ENCODE measurements around the gene FILIP1.

FILIP1 gene

GRCh38 chr6:75288023-75288422 lies 205.6 kb downstream of the FILIP1 start:
- no peak for DNase-seq

GRCh38 chr6:75287424-75287823 lies 206.2 kb downstream of the FILIP1 start:
- DNase-seq, result no peak

GRCh38 chr6:75286955-75287354 lies 206.6 kb downstream of the FILIP1 start:
- no peak for DNase-seq

- DNase-seq, result no peak
These were observed 208.3 kb downstream of the FILIP1 start for GRCh38 chr6:75285283-75285639.

- peak; percentile 88 for DNase-seq
These were observed 208.8 kb downstream of the FILIP1 start, which contains the start of gene TMEM30A for GRCh38 chr6:75284632-75285282. TMEM30A (minus strand) TSS chr6:75284792; CDS start chr6:75284638, 154 bp downstream.

- DNase-seq, result no peak
These were observed 209.5 kb downstream of the FILIP1 start for GRCh38 chr6:75283907-75284631.

- DNase-seq, result no peak
These were observed 210.9 kb downstream of the FILIP1 start for GRCh38 chr6:75282706-75283105.

GRCh38 chr6:75281653-75282052 lies 211.9 kb downstream of the FILIP1 start:
- DNase-seq, result no peak

- no peak for DNase-seq
These were observed 213.3 kb downstream of the FILIP1 start for GRCh38 chr6:75280131-75280855.

- no peak for DNase-seq
These were observed 214.2 kb downstream of the FILIP1 start for GRCh38 chr6:75279418-75279817.

- no peak for DNase-seq
These were observed 215.0 kb downstream of the FILIP1 start for GRCh38 chr6:75278474-75279077.

- no peak for DNase-seq
These were observed 218.5 kb downstream of the FILIP1 start for GRCh38 chr6:75275067-75275466.

GRCh38 chr6:75273009-75273408 lies 220.6 kb downstream of the FILIP1 start:
- DNase-seq, result no peak

- no peak for DNase-seq
These were observed 221.3 kb downstream of the FILIP1 start for GRCh38 chr6:75272145-75272840.

GRCh38 chr6:75268988-75269354 lies 224.6 kb downstream of the FILIP1 start:
- DNase-seq, result no peak

GRCh38 chr6:75268121-75268987 lies 225.2 kb downstream of the FILIP1 start:
- DNase-seq, result no peak

- no peak for DNase-seq
These were observed 226.1 kb downstream of the FILIP1 start for GRCh38 chr6:75267461-75267860.

- no peak for DNase-seq
These were observed 226.8 kb downstream of the FILIP1 start for GRCh38 chr6:75266716-75267291.

GRCh38 chr6:75263401-75263750 lies 230.2 kb downstream of the FILIP1 start:
- DNase-seq, result no peak

GRCh38 chr6:75262716-75263400 lies 230.7 kb downstream of the FILIP1 start:
- DNase-seq, result no peak

GRCh38 chr6:75261299-75261698 lies 232.3 kb downstream of the FILIP1 start:
- DNase-seq, result no peak
